Measurements from ENCODE around the gene PRR16. TPM values are rescaled to one million over a fixed set of nuclear protein-coding genes. Genes with fewer than 3 reads are reported as not detected.

The PRR16 gene
- total RNA-seq, 1 donor from 2014 or later, result 0.23 TPM

DNA sequence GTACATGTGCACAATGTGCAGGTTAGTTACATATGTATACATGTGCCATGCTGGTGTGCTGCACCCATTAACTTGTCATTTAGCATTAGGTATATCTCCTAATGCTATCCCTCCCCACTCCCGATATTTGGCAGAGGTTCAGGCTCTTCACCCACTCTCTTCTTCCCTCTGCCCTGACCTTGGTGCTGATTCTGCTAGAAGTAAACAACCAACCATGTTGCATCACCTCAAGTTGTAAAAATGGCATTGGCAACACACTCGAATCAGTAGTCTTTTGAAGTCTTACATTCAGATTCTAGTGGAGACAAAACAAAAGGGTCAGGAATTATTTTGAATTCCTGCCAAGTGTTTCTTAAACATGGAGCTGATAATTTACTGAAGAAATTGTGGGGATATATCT lies 40.0 kb downstream of the PRR16 start:
- TF ChIP-seq, protein P1, sequence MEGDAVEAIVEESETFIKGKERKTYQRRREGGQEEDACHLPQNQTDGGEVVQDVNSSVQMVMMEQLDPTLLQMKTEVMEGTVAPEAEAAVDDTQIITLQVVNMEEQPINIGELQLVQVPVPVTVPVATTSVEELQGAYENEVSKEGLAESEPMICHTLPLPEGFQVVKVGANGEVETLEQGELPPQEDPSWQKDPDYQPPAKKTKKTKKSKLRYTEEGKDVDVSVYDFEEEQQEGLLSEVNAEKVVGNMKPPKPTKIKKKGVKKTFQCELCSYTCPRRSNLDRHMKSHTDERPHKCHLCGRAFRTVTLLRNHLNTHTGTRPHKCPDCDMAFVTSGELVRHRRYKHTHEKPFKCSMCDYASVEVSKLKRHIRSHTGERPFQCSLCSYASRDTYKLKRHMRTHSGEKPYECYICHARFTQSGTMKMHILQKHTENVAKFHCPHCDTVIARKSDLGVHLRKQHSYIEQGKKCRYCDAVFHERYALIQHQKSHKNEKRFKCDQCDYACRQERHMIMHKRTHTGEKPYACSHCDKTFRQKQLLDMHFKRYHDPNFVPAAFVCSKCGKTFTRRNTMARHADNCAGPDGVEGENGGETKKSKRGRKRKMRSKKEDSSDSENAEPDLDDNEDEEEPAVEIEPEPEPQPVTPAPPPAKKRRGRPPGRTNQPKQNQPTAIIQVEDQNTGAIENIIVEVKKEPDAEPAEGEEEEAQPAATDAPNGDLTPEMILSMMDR (conservative IDR thresholded peaks at IDR 0.05; ENCODE audit: low read depth, low read length), result no peak
- H3K4me3 ChIP-seq (ENCODE audit: low read depth, low read length), result no peak overlapping the region
- DNase-seq (ENCODE audit: low read depth), result no peak

DNA sequence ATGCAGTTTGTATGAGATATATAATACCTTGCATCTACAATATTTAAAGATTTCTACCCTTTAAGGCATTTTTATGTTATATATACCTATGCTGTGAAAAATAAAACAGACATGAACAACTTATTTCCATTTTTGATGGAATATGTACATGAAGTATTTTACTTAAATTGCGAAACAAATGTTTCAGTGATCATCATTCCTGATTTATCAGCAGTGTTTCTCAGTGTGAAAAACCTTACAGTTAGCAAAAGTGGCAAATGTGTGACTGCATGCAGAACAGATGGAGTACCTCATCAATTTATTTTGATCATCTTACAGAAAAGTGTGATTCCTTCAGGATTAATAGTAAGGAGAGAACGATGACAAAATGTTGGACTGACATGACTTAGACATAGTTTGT lies 43.1 kb downstream of the PRR16 start:
- H3K4me3 ChIP-seq (ENCODE audit: low read depth, low read length), result no peak overlapping the region
- DNase-seq (ENCODE audit: low read depth), result no peak
- TF ChIP-seq, protein P1 (conservative IDR thresholded peaks at IDR 0.05; ENCODE audit: low read depth, low read length), result no peak

DNA sequence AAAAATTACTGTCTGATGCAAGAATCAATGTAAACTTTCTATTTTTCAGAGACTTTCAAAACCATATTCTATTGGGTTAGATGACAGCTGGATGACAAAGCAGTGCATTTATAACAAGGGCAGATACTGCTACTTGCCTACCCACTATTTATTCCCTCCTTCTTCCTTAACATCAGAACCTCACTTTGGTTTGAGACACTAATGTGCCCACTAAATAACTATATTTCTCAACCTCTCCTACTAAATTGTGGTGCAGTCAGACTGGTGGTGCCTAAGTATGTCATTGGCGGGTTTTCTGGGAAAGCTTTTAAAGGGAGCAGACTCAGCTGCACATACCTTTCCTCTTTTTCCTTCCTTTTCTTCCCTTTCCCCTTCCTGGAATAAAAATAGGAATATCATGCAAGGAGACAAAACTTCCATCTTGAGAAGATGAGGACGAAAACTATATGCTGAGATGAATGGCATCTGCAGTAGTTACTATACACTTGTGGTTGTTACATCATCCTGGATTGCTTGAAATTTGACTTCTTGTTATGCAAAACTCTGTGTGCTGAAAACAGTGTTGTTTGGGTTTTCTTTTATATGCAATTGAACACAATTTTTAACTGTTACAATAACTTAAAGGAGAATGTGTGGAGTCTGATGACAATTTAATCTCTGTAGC lies 43.8 kb downstream of the PRR16 start:
- TF ChIP-seq, protein P1 (conservative IDR thresholded peaks at IDR 0.05; ENCODE audit: low read depth, low read length), result no peak
- no peak for DNase-seq (ENCODE audit: low read depth)
- H3K4me3 ChIP-seq (ENCODE audit: low read depth, low read length), result no peak overlapping the region

DNA sequence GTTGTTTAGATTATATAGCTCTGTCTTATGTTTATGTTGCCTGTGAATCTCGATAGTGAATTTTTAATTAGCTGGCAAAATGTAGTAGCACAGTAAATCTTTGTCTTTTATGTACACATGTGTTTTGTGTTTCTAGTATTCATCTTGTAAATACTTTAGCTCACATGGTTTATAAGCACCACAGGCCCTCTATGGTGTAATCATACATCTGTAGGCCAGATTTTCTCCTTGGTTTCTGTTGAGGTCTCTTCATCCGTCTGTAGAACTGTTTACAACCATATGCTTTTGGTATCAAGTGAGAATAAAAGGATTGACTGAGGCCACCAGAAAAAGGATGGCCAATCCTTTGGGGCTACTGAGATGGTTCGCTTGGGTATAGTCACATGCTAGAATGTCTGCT lies 45.0 kb downstream of the PRR16 start:
- TF ChIP-seq, protein P1 (conservative IDR thresholded peaks at IDR 0.05; ENCODE audit: low read depth, low read length), result no peak

GRCh38 chr5:120510098-120510637 lies 46.1 kb downstream of the PRR16 start:
- DNase-seq (ENCODE audit: low read depth), result no peak
- TF ChIP-seq, protein P1 (conservative IDR thresholded peaks at IDR 0.05; ENCODE audit: low read depth, low read length), result no peak
- H3K4me3 ChIP-seq (ENCODE audit: low read depth, low read length), result no peak overlapping the region

More for the DNA sequence above, 45.0 kb downstream of the PRR16 start:
- H3K4me3 ChIP-seq (ENCODE audit: low read depth, low read length), result no peak overlapping the region
- no peak for DNase-seq (ENCODE audit: low read depth)

DNA sequence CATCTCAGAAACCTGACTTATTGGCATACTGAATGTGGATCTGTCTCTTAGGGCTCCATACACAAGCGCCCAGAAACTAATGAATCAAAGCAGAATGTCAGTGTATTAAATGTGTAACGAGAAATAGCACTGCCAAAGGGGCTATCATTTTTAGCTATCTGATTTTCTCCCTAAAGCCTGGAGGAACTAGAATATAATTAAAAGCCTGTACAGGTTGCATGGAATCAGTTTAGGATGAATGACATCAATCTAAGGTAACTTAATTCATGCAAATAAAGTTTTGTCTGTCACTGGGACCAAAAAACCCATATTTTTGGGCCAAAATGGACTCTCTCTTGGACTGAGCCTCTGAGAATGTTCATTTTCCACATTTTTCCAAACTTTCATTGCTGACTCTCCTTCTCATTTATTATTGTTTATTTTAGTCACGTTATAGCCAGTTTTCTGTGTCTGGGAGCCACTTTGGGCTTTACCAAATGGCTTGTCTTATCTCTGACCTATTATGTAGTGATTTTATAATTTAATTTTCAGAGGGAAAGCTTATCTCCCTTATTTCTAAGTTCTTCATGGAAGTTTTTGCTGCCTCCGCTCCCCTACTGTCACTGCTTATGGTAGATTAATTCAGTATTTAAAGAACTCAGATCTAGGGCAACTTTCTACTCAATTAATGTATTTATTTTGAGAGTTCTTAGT lies 47.0 kb downstream of the PRR16 start:
- H3K4me3 ChIP-seq (ENCODE audit: low read depth, low read length), result no peak overlapping the region
- DNase-seq (ENCODE audit: low read depth), result no peak
- TF ChIP-seq, protein P1 (conservative IDR thresholded peaks at IDR 0.05; ENCODE audit: low read depth, low read length), result no peak
